H1 (cell line): Measurements from ENCODE around the gene ABCC4. TPM values are rescaled to one million over a fixed set of nuclear protein-coding genes. Genes with fewer than 3 reads are reported as not detected.

Source experiments
- BACH1 ChIP-seq: IDR thresholded peaks from 2 replicates; pipeline ENCODE4 v1.6.1; 2012; ENCODE audit warnings: low read length, improper control_type of control experiment
- RAD21 ChIP-seq, 2 experiments: IDR thresholded peaks in 1 of 2; conservative IDR thresholded peaks in 1 of 2; 2 replicates each; pipeline ENCODE4 v1.6.1; 2011; ENCODE audit warnings: low read depth in 2 of 2, low read length in 2 of 2, improper control_type of control experiment in 1 of 2, inconsistent platforms in 1 of 2, mild to moderate bottlenecking in 1 of 2, moderate library complexity in 1 of 2
- polyA plus RNA-seq, 7 experiments: library from polyadenylated mRNA; depleted of rRNA in 3 of 7; stranded (reverse) in 5 of 7; unstranded in 2 of 7; fragments of >200 nt in 5 of 7; fragments of 200-250 nt in 2 of 7; gene quantifications; 1 replicate in 5 of 7; 2 replicates in 1 of 7; 4 replicates in 1 of 7; pipeline versions ENCODE4 v1.2.1 to v1.2.3, GENCODE V29; 2011 to 2013; ENCODE audit warnings: missing spikeins in 2 of 7, mixed read lengths in 2 of 7
- total RNA-seq: library from RNA; stranded (reverse); fragmentation: NEBNext Ultra II Directional; extraction: Animal tissue kit (Norgen Biotek cat#: 25700); gene quantifications from 2 replicates; pipeline ENCODE4 v1.2.1, GENCODE V29; 2021

The ABCC4 gene
- total and polyA plus RNA-seq, 2 of the 8 experiments (the other 6 are each of a cell fraction or from before 2014, with no cell fraction given), result 4.0 to 14.1 TPM

DNA sequence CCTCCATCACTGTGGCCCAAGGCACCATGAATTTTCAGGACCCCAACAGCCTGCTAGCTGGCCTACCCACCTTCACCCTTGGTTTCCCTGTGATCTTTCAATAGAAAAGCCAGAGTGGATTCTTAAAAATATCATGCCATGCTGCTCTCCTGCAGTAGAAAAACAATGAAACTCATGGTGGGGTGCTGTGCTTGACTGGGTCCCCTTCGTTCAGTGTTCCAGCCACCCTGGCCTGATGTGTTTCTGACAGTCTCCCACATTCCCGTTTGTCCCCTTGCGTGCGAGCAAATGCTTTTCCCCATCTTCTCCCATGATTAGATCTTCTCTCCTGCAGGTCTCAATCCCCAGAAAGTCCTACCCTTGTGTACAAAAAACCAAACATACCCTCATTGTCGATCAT, 43.2 kb downstream of the ABCC4 start (continued):
- TF ChIP-seq RAD21 (IDR thresholded peaks at IDR 0.05 in 1 of 2, conservative IDR thresholded peaks at IDR 0.05 in 1 of 2; ENCODE audit: low read depth in 2 of 2, low read length in 2 of 2) (no peak), BACH1 (no peak)
